SK-N-SH (cell line): ENCODE measurements around the gene WHAMM. TPM values are rescaled to one million over a fixed set of nuclear protein-coding genes. Genes with fewer than 3 reads are reported as not detected.

Experiments
- CTCF ChIA-PET: fragments of 300-600, 350-600 bp; formaldehyde crosslinking; extraction: SDS; loops from one replicate; lab custom pipeline; 2021; lab: Yijun Ruan, JAX
- POLR2A ChIA-PET: fragments of 350-600 bp; sonication (Branson Sonifier 250); formaldehyde crosslinking; extraction: SDS; loops from one replicate; lab custom pipeline; 2020; ENCODE audit warnings: antibody characterized with exemption, inconsistent platforms; lab: Yijun Ruan, JAX
- DNase-seq: peaks from one replicate; pipeline ENCODE4 v3.0.0; 2012
- H2AFZ ChIP-seq: fragments of 200-600 bp; sonication (generic); 2 replicates; pipeline ENCODE4 v1.8.1; 2016; ENCODE audit warnings: antibody characterized with exemption, mild to moderate bottlenecking, low read depth
- H3F3A ChIP-seq: fragments of 200-600 bp; sonication (generic); replicated peaks from 2 replicates; pipeline ENCODE3; 2016; ENCODE audit warnings: antibody characterized with exemption, mild to moderate bottlenecking; ENCODE audit not compliant: insufficient read depth
- H3K27ac ChIP-seq, 2 experiments: fragments of 200-500 bp in 1 of 2; fragments of 200-600 bp in 1 of 2; sonication (Bioruptor generic) in 1 of 2; sonication (generic), shearing (Covaris generic) in 1 of 2; 2 replicates each; pipeline versions ENCODE4 v1.5.1 to v1.6.1; 2014 to 2016; ENCODE audit warnings: low read depth in 2 of 2, inconsistent platforms in 1 of 2, low read length in 1 of 2, mild to moderate bottlenecking in 1 of 2, mixed read lengths in 1 of 2
- H3K27me3 ChIP-seq: fragments of 200-600 bp; sonication (generic), shearing (Covaris generic); 2 replicates; pipeline ENCODE4 v1.6.1; 2016; ENCODE audit warnings: mixed run types; ENCODE audit not compliant: insufficient read depth
- H3K36me3 ChIP-seq, 2 experiments: fragments of 200-500 bp in 1 of 2; fragments of 200-600 bp in 1 of 2; sonication (Bioruptor generic) in 1 of 2; sonication (generic) in 1 of 2; replicated peaks in 1 of 2; 2 replicates each; pipeline versions ENCODE3 to v1.5.1; 2014 to 2016; ENCODE audit warnings: low read length in 1 of 2, mild to moderate bottlenecking in 1 of 2; ENCODE audit not compliant: insufficient read depth in 2 of 2, control insufficient read depth in 1 of 2
- H3K4me1 ChIP-seq, 2 experiments: fragments of 200-500 bp in 1 of 2; fragments of 200-600 bp in 1 of 2; sonication (Bioruptor generic) in 1 of 2; sonication (generic), shearing (Covaris generic) in 1 of 2; 2 replicates each; pipeline versions ENCODE4 v1.5.1 to v1.6.1; 2014 to 2016; ENCODE audit warnings: low read depth in 1 of 2, low read length in 1 of 2, mixed run types in 1 of 2; ENCODE audit not compliant: insufficient read depth in 2 of 2, control insufficient read depth in 1 of 2
- H3K4me2 ChIP-seq: fragments of 200-600 bp; sonication (generic), shearing (Covaris generic); 2 replicates; pipeline ENCODE4 v1.6.1; 2017; ENCODE audit warnings: mixed run types
- H3K4me3 ChIP-seq, 2 experiments: fragments of 200-500 bp in 1 of 2; fragments of 200-600 bp in 1 of 2; sonication (Bioruptor generic) in 1 of 2; sonication (generic), shearing (Covaris generic) in 1 of 2; 2 replicates each; pipeline versions ENCODE4 v1.5.1 to v1.8.1; 2014 to 2016; ENCODE audit warnings: low read depth in 2 of 2, inconsistent platforms in 1 of 2, low read length in 1 of 2, mild to moderate bottlenecking in 1 of 2, mixed read lengths in 1 of 2, moderate library complexity in 1 of 2
- H3K79me2 ChIP-seq: fragments of 200-600 bp; sonication (generic); 2 replicates; pipeline ENCODE4 v1.8.1; 2017; ENCODE audit warnings: mild to moderate bottlenecking; ENCODE audit not compliant: insufficient read depth
- H3K9ac ChIP-seq: fragments of 200-600 bp; sonication (generic); 2 replicates; pipeline ENCODE4 v1.6.1; 2017; ENCODE audit warnings: mixed run types
- H3K9me2 ChIP-seq: fragments of 200-600 bp; sonication (generic); 2 replicates; pipeline ENCODE4 v1.6.1; 2017; ENCODE audit warnings: mixed run types
- H3K9me3 ChIP-seq: fragments of 200-600 bp; sonication (generic); 2 replicates; pipeline ENCODE4 v1.6.1; 2017; ENCODE audit warnings: mixed run types, mild to moderate bottlenecking, moderate library complexity
- H4K20me1 ChIP-seq: fragments of 200-600 bp; sonication (generic); 2 replicates; pipeline ENCODE4 v1.6.1; 2017; ENCODE audit warnings: mild to moderate bottlenecking, mixed run types; ENCODE audit not compliant: insufficient read depth
- ELF1 ChIP-seq: IDR thresholded peaks from 2 replicates; pipeline ENCODE4 v1.4.0; 2012
- EZH2phosphoT487 ChIP-seq: fragments of 200-600 bp; sonication (generic); IDR thresholded peaks from 2 replicates; pipeline ENCODE4 v1.6.1; 2017; ENCODE audit warnings: low read depth, mixed run types, mild to moderate bottlenecking, antibody characterized with exemption, moderate library complexity, borderline replicate concordance
- GABPA ChIP-seq: IDR thresholded peaks from 2 replicates; pipeline ENCODE4 v1.4.0; 2012; ENCODE audit warnings: low read depth, mild to moderate bottlenecking
- GATA2 ChIP-seq: sonication (generic); formaldehyde crosslinking; IDR thresholded peaks from 2 replicates; pipeline ENCODE4 v1.5.0; 2020; ENCODE audit warnings: mild to moderate bottlenecking, missing genetic modification reagents
- RAD21 ChIP-seq: IDR thresholded peaks from 2 replicates; pipeline ENCODE4 v1.6.1; 2012; ENCODE audit warnings: mild to moderate bottlenecking, low read length
- RXRA ChIP-seq: IDR thresholded peaks from 2 replicates; pipeline ENCODE4 v1.4.0; 2012; ENCODE audit warnings: low read depth, mild to moderate bottlenecking, borderline replicate concordance
- TEAD4 ChIP-seq: IDR thresholded peaks from 2 replicates; pipeline ENCODE4 v1.4.0; 2012; ENCODE audit warnings: mild to moderate bottlenecking, borderline replicate concordance; ENCODE audit not compliant: insufficient read depth
- WGBS: methylation state at CpG from one replicate; pipeline ENCODE4 v1.1.6; 2017; ENCODE audit warnings: low lambda C conversion rate; 5-methylcytosine and 5-hydroxymethylcytosine counted together
- polyA plus RNA-seq, 3 experiments: library from polyadenylated mRNA; depleted of rRNA; stranded (reverse); fragments of >200 nt; gene quantifications; 2 replicates each; pipeline ENCODE4 v1.2.3, GENCODE V29; 2012
- TF ChIP-seq, protein P1 (sequence below): fragments of 150-350 bp; IDR thresholded peaks from 2 replicates; pipeline ENCODE4 v1.6.1; 2017; ENCODE audit warnings: antibody characterized with exemption, low read length, low read depth, borderline replicate concordance
- TF ChIP-seq, protein P2 (sequence below): IDR thresholded peaks from 2 replicates; pipeline ENCODE4 v1.6.1; 2012; ENCODE audit warnings: mild to moderate bottlenecking, low read depth, low read length, moderate library complexity
- TF ChIP-seq, protein P3 (sequence below): IDR thresholded peaks from 2 replicates; pipeline ENCODE4 v1.4.0; 2012; ENCODE audit warnings: low read depth, borderline replicate concordance
- TF ChIP-seq, protein P4 (sequence below): fragments of 150-350 bp; IDR thresholded peaks from 2 replicates; pipeline ENCODE4 v1.6.1; 2016; ENCODE audit warnings: mild to moderate bottlenecking, low read depth, low read length

Gene WHAMM
- polyA plus RNA-seq, 1 of the 3 experiments (the other 2 are of a cell fraction) = 2.3 TPM

DNA sequence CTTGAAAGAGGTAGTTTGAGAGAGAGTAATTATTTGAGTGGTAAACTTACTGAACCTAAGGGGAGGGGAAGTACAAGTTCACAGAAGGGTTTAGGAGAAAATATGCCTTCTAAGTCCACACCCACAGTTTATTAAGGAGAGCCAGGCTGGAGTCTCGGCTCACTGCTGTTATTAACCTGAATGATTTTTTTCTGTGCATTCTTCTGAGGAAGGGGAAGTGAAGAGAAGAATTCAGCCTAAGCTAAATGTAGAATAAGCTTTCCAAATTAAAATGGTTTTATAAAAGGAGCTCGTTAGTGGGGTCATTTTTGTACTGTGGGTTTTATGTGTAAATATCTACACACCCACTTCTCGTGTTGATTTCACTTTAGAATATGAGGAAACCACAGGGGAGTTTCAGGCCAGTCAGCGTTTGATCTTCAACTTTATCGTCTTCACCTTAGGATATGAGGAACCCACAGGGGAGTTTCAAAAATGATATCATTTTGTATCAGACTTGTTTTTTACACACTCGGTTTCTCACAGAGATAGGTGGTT is 1.5 kb downstream of the WHAMM start:
- H3K27me3 ChIP-seq = no peaks in the 10 kb centered on the region
- POLR2A ChIA-PET = interaction anchor here (1.2 kb wide), 1 partner anchor 271 kb away, joined by 3 read pairs; the partner anchor contains the start of gene RPS17
- peak overlapping the region; percentile 81 for H3K4me2 ChIP-seq
- H3K4me1 ChIP-seq = peaks cover 7 to 9% of the 10 kb centered on the region in 2 experiments; a peak in 2 of 4 replicates
- CTCF ChIA-PET = interaction anchor here (0.6 to 3.3 kb wide), 6 partner anchors 7 to 280 kb away, joined by 3 to 12 read pairs (median 6); partner anchors contain the start of gene C15orf40
- H3K9me3 ChIP-seq = no peaks in the 10 kb centered on the region
- peaks cover 11 to 27% of the 10 kb centered on the region in 2 experiments for H3K36me3 ChIP-seq
- peak overlapping the region; percentile 87 to 90 for H3K27ac ChIP-seq
- H3K9ac ChIP-seq = peak overlapping the region; percentile 84
- TF ChIP-seq ELF1 = no peak
- TF ChIP-seq, protein P1, sequence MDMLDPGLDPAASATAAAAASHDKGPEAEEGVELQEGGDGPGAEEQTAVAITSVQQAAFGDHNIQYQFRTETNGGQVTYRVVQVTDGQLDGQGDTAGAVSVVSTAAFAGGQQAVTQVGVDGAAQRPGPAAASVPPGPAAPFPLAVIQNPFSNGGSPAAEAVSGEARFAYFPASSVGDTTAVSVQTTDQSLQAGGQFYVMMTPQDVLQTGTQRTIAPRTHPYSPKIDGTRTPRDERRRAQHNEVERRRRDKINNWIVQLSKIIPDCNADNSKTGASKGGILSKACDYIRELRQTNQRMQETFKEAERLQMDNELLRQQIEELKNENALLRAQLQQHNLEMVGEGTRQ = no peak
- no peak for TF ChIP-seq GABPA
- TF ChIP-seq, protein P2, sequence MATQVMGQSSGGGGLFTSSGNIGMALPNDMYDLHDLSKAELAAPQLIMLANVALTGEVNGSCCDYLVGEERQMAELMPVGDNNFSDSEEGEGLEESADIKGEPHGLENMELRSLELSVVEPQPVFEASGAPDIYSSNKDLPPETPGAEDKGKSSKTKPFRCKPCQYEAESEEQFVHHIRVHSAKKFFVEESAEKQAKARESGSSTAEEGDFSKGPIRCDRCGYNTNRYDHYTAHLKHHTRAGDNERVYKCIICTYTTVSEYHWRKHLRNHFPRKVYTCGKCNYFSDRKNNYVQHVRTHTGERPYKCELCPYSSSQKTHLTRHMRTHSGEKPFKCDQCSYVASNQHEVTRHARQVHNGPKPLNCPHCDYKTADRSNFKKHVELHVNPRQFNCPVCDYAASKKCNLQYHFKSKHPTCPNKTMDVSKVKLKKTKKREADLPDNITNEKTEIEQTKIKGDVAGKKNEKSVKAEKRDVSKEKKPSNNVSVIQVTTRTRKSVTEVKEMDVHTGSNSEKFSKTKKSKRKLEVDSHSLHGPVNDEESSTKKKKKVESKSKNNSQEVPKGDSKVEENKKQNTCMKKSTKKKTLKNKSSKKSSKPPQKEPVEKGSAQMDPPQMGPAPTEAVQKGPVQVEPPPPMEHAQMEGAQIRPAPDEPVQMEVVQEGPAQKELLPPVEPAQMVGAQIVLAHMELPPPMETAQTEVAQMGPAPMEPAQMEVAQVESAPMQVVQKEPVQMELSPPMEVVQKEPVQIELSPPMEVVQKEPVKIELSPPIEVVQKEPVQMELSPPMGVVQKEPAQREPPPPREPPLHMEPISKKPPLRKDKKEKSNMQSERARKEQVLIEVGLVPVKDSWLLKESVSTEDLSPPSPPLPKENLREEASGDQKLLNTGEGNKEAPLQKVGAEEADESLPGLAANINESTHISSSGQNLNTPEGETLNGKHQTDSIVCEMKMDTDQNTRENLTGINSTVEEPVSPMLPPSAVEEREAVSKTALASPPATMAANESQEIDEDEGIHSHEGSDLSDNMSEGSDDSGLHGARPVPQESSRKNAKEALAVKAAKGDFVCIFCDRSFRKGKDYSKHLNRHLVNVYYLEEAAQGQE = no peak
- no peak for TF ChIP-seq RAD21
- TF ChIP-seq GATA2 = no peak
- TF ChIP-seq RXRA = no peak
- TF ChIP-seq TEAD4 = no peak
- TF ChIP-seq, protein P3, sequence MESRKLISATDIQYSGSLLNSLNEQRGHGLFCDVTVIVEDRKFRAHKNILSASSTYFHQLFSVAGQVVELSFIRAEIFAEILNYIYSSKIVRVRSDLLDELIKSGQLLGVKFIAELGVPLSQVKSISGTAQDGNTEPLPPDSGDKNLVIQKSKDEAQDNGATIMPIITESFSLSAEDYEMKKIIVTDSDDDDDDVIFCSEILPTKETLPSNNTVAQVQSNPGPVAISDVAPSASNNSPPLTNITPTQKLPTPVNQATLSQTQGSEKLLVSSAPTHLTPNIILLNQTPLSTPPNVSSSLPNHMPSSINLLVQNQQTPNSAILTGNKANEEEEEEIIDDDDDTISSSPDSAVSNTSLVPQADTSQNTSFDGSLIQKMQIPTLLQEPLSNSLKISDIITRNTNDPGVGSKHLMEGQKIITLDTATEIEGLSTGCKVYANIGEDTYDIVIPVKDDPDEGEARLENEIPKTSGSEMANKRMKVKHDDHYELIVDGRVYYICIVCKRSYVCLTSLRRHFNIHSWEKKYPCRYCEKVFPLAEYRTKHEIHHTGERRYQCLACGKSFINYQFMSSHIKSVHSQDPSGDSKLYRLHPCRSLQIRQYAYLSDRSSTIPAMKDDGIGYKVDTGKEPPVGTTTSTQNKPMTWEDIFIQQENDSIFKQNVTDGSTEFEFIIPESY = no peak
- no peak for TF ChIP-seq EZH2phosphoT487
- TF ChIP-seq, protein P4, sequence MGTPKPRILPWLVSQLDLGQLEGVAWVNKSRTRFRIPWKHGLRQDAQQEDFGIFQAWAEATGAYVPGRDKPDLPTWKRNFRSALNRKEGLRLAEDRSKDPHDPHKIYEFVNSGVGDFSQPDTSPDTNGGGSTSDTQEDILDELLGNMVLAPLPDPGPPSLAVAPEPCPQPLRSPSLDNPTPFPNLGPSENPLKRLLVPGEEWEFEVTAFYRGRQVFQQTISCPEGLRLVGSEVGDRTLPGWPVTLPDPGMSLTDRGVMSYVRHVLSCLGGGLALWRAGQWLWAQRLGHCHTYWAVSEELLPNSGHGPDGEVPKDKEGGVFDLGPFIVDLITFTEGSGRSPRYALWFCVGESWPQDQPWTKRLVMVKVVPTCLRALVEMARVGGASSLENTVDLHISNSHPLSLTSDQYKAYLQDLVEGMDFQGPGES = no peak
- no peak for DNase-seq
- H4K20me1 ChIP-seq = no peaks in the 10 kb centered on the region
- H2AFZ ChIP-seq = peak overlapping the region; percentile 52; the same call in 1 of the 2 replicates
- peak overlapping the region; percentile 88 to 92 for H3K4me3 ChIP-seq
- peaks cover 5% of the 10 kb centered on the region for H3F3A ChIP-seq
- no peaks in the 10 kb centered on the region for H3K9me2 ChIP-seq
- peaks cover 51% of the 10 kb centered on the region for H3K79me2 ChIP-seq
- WGBS = 7% methylated on average over 6 of the region's 6 CpGs
